ENCODE results near the gene AOC2. TPM values are rescaled to one million over a fixed set of nuclear protein-coding genes. Genes with fewer than 3 reads are reported as not detected.

AOC2 gene
- total RNA-seq, 4 donors from 2014 or later: 0.55 to 6.0 (median 1.1) TPM

DNA sequence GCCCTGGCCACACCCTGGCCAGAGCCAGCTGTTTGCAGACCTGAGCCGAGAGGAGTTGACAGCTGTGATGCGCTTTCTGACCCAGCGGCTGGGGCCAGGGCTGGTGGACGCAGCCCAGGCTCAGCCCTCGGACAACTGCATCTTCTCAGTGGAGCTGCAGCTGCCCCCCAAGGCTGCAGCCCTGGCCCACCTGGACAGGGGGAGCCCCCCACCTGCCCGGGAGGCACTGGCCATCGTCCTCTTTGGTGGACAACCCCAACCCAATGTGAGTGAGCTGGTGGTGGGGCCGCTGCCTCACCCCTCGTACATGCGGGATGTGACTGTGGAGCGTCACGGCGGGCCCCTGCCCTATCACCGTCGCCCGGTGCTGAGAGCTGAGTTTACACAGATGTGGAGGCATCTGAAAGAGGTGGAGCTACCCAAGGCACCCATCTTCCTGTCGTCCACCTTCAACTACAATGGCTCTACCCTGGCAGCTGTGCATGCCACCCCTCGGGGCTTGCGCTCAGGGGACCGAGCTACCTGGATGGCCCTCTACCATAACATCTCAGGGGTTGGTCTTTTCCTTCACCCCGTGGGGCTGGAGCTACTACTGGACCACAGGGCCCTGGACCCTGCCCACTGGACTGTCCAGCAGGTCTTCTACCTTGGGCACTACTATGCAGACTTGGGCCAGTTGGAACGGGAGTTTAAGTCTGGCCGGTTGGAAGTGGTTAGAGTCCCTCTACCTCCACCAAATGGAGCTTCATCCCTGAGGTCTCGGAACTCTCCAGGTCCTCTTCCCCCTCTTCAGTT is 578 bp downstream of the AOC2 start:
- DNase-seq: no peak
- 91% methylated on average over 22 of the region's 24 CpGs; no CpG with 5 or more reads in 1 of the 2 donors for WGBS, 2 donors (ENCODE audit: low coverage in 1 of 2)
- peaks cover 14% of the 10 kb centered on the region for H3K27me3 ChIP-seq
- no peak overlapping the region for H3K4me3 ChIP-seq
- intact Hi-C loops (cut with DNase I; ENCODE audit: low total_unique reads): loop anchor here (5.0 kb wide), 1 partner anchor 92 kb away; no protein-coding TSS in a partner anchor
- no peak overlapping the region for H3K27ac ChIP-seq
- TF ChIP-seq EP300 (IDR thresholded peaks at IDR 0.05; ENCODE audit: low read depth) (no peak), POLR2A (IDR thresholded peaks at IDR 0.05) (no peak), POLR2AphosphoS5 (IDR thresholded peaks at IDR 0.05) (no peak)
- TF ChIP-seq, protein P1, sequence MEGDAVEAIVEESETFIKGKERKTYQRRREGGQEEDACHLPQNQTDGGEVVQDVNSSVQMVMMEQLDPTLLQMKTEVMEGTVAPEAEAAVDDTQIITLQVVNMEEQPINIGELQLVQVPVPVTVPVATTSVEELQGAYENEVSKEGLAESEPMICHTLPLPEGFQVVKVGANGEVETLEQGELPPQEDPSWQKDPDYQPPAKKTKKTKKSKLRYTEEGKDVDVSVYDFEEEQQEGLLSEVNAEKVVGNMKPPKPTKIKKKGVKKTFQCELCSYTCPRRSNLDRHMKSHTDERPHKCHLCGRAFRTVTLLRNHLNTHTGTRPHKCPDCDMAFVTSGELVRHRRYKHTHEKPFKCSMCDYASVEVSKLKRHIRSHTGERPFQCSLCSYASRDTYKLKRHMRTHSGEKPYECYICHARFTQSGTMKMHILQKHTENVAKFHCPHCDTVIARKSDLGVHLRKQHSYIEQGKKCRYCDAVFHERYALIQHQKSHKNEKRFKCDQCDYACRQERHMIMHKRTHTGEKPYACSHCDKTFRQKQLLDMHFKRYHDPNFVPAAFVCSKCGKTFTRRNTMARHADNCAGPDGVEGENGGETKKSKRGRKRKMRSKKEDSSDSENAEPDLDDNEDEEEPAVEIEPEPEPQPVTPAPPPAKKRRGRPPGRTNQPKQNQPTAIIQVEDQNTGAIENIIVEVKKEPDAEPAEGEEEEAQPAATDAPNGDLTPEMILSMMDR (IDR thresholded peaks at IDR 0.05): no peak
- no peaks in the 10 kb centered on the region for H3K9me3 ChIP-seq
- peaks cover 0 to 13% (median 6%) of the 10 kb centered on the region in 4 donors for H3K36me3 ChIP-seq
- in situ Hi-C loops (cut with MboI; ENCODE audit: low pct_ligation_motif_present in 1 of 4, low pct_unique_long_range_greater_than_20kb in 1 of 4, low sequenced_read_pairs in 3 of 4): loop anchor here (10.0 to 25.0 kb wide), 4 partner anchors 80 to 467 kb away; no protein-coding TSS in a partner anchor
- H3K4me1 ChIP-seq: peaks cover 5 to 9% (median 7%) of the 10 kb centered on the region in 4 donors

DNA sequence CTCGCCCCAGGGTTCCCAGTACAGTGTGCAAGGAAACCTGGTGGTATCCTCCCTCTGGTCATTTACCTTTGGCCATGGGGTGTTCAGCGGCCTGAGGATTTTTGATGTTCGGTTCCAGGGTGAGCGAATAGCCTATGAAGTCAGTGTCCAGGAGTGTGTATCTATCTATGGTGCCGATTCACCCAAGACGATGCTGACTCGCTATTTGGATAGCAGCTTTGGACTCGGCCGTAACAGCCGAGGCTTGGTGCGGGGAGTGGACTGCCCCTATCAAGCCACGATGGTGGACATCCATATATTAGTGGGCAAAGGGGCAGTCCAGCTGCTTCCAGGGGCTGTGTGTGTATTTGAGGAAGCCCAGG is 1.2 kb downstream of the AOC2 start:
- in situ Hi-C loops (cut with MboI; ENCODE audit: low pct_ligation_motif_present in 1 of 4, low pct_unique_long_range_greater_than_20kb in 1 of 4, low sequenced_read_pairs in 3 of 4): loop anchor here (10.0 to 25.0 kb wide), 4 partner anchors 79 to 467 kb away; no protein-coding TSS in a partner anchor
- 94% methylated on average over 12 of the region's 12 CpGs; no CpG with 5 or more reads in 1 of the 2 donors for WGBS, 2 donors (ENCODE audit: low coverage in 1 of 2)
- Histone ChIP-seq H3K9me3 (no peaks in the 10 kb centered on the region), H3K4me1 (peaks cover 5 to 15% (median 12%) of the 10 kb centered on the region in 4 donors), H3K27me3 (peaks cover 18% of the 10 kb centered on the region), H3K36me3 (peaks cover 0 to 7% (median 3%) of the 10 kb centered on the region in 4 donors), H3K27ac (no peak overlapping the region), H3K4me3 (no peak overlapping the region)
- no peak for DNase-seq
- intact Hi-C loops (cut with DNase I; ENCODE audit: low total_unique reads): no loop called here
- TF ChIP-seq, protein P1 (IDR thresholded peaks at IDR 0.05): no peak
- TF ChIP-seq EP300 (IDR thresholded peaks at IDR 0.05; ENCODE audit: low read depth): no peak
- no peak for TF ChIP-seq POLR2AphosphoS5 (IDR thresholded peaks at IDR 0.05)
- TF ChIP-seq POLR2A (IDR thresholded peaks at IDR 0.05): no peak

DNA sequence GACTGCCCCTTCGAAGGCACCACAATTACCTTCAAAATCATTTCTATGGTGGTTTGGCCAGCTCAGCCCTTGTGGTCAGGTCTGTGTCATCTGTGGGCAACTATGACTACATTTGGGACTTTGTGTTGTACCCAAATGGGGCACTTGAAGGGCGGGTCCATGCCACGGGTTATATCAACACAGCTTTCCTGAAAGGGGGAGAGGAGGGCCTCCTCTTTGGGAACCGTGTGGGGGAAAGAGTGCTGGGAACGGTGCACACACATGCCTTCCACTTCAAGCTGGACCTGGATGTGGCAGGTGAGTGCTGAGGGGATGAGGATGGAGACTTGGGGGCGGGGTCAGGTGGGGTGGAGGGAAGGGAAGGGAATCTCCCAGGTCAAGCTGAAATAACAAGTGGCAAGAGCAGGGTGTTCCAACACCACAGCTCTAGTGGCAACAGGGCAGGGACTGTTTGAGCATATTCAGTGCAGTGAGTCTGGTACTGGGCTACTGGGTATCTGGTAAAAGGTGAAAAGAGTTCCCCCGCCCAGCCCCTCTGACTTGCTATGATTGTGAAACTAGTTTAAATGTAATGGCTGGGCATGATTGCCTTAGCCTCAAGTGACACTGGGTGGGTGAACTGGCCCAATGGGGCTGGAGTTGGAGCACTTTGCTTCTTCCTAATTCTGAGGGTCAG is 1.7 kb downstream of the AOC2 start:
- WGBS, 2 donors (ENCODE audit: low coverage in 1 of 2): 67 to 72% methylated on average over 3 to 7 of the region's 7 CpGs
- peaks cover 5 to 17% (median 13%) of the 10 kb centered on the region in 4 donors for H3K4me1 ChIP-seq
- in situ Hi-C loops (cut with MboI; ENCODE audit: low pct_ligation_motif_present in 1 of 4, low pct_unique_long_range_greater_than_20kb in 1 of 4, low sequenced_read_pairs in 3 of 4): loop anchor here (10.0 to 25.0 kb wide), 4 partner anchors 79 to 466 kb away; no protein-coding TSS in a partner anchor
- intact Hi-C loops (cut with DNase I; ENCODE audit: low total_unique reads): no loop called here
- TF ChIP-seq, protein P1 (IDR thresholded peaks at IDR 0.05): no peak
- TF ChIP-seq POLR2A (IDR thresholded peaks at IDR 0.05) (no peak), EP300 (IDR thresholded peaks at IDR 0.05; ENCODE audit: low read depth) (no peak), POLR2AphosphoS5 (IDR thresholded peaks at IDR 0.05) (no peak)
- peaks cover 23% of the 10 kb centered on the region for H3K27me3 ChIP-seq
- DNase-seq: no peak
- no peak overlapping the region for H3K27ac ChIP-seq
- H3K36me3 ChIP-seq: peaks cover 0 to 5% (median 2%) of the 10 kb centered on the region in 4 donors
- no peaks in the 10 kb centered on the region for H3K9me3 ChIP-seq
- H3K4me3 ChIP-seq: no peak overlapping the region
